ENCODE data around the gene NPIPB6. TPM values are rescaled to one million over a fixed set of nuclear protein-coding genes. Genes with fewer than 3 reads are reported as not detected.

NPIPB6 gene
- total and polyA plus RNA-seq, 2 experiments from 2014 or later = 0.32 to 0.48 TPM

DNA sequence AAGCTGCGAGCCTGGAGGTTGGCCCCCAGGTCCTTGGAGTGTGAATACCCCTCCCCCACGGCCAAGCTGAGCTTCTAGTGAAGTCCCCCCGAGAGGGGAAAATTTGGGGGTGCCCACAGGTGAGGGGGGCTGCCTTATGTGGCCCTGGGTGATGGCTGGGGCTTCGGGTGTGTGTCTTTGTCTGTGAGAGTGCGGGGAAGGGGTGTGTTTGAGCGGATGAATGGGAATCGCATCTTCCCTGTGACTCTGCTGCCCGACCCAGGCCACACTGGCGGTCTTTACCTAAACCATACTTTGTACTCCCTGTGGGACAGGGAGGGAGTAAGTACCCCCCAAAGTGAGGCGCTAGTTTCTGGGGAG is 69.7 kb downstream of the NPIPB6 start:
- Histone ChIP-seq H3K4me1 (ENCODE audit: insufficient read depth) (no peaks in the 10 kb centered on the region), H4K20me1 (ENCODE audit: insufficient read depth) (no peaks in the 10 kb centered on the region), H3K4me2 (ENCODE audit: unreplicated experiment) (no peak overlapping the region), H3K79me2 (ENCODE audit: insufficient read depth) (no peaks in the 10 kb centered on the region), H3K9me2 (ENCODE audit: insufficient read depth) (no peaks in the 10 kb centered on the region), H3K27ac (no peak overlapping the region), H2AFZ (no peak overlapping the region), H3K9me3 (ENCODE audit: low read depth) (no peaks in the 10 kb centered on the region), H3K4me3 (no peak overlapping the region), H3K27me3 (replicated peaks; ENCODE audit: insufficient read depth) (peaks cover 53% of the 10 kb centered on the region), H3F3A (ENCODE audit: insufficient read depth) (no peaks in the 10 kb centered on the region), H3K36me3 (ENCODE audit: low read depth) (no peaks in the 10 kb centered on the region), H3K9ac (no peak overlapping the region)
- in situ Hi-C loops (cut with MboI) = no loop called here
- 33 to 45% methylated on average over 6 to 10 of the region's 10 CpGs for WGBS, 2 experiments (ENCODE audit: low coverage in 1 of 2, low lambda C conversion rate in 2 of 2, missing lambda C conversion rate in 2 of 2)
- no peak for DNase-seq
- TF ChIP-seq EZH2phosphoT487 (IDR thresholded peaks at IDR 0.05; ENCODE audit: insufficient read depth, low read depth) = no peak

GRCh38 chr16:28292731-28293600 is 70.3 kb downstream of the NPIPB6 start:
- H3K9ac ChIP-seq = no peak overlapping the region
- H2AFZ ChIP-seq = 0 out of 2 replicates have a peak overlapping the region, but pooled peaks have one; percentile 38
- peaks cover 57% of the 10 kb centered on the region for H3K27me3 ChIP-seq (replicated peaks; ENCODE audit: insufficient read depth)
- H3K4me3 ChIP-seq = peak overlapping the region; percentile 45; the same call in 1 of the 2 replicates
- no peaks in the 10 kb centered on the region for H3F3A ChIP-seq (ENCODE audit: insufficient read depth)
- H3K36me3 ChIP-seq (ENCODE audit: low read depth) = no peaks in the 10 kb centered on the region
- in situ Hi-C loops (cut with MboI) = no loop called here
- no peaks in the 10 kb centered on the region for H3K9me2 ChIP-seq (ENCODE audit: insufficient read depth)
- 1 to 2% methylated on average over 20 to 43 of the region's 60 CpGs for WGBS, 2 experiments (ENCODE audit: low coverage in 1 of 2, low lambda C conversion rate in 2 of 2, missing lambda C conversion rate in 2 of 2)
- H3K27ac ChIP-seq = no peak overlapping the region
- TF ChIP-seq EZH2 (IDR thresholded peaks at IDR 0.05; ENCODE audit: insufficient read depth, poor library complexity, severe bottlenecking) (peak; percentile 61), EZH2phosphoT487 (IDR thresholded peaks at IDR 0.05; ENCODE audit: insufficient read depth, low read depth) (no peak)
- peak overlapping the region; percentile 35 for H3K4me2 ChIP-seq (ENCODE audit: unreplicated experiment)
- no peaks in the 10 kb centered on the region for H4K20me1 ChIP-seq (ENCODE audit: insufficient read depth)
- no peak for DNase-seq
- no peaks in the 10 kb centered on the region for H3K4me1 ChIP-seq (ENCODE audit: insufficient read depth)
- H3K9me3 ChIP-seq (ENCODE audit: low read depth) = no peaks in the 10 kb centered on the region
- no peaks in the 10 kb centered on the region for H3K79me2 ChIP-seq (ENCODE audit: insufficient read depth)

Small RNA genes within 50 kb of the gene (microRNA-seq; reads per million reads assigned to microRNA genes)
- gene MIR6862-1 (ENCODE audit: borderline number of aligned reads) = not detected

Small RNA genes within 50 kb of the gene (small RNA-seq; reads per million reads assigned to genes)
- not detected for gene AC138904.2 (ENCODE audit: low read depth, low replicate concordance)
- not detected for gene MIR6862-1 (ENCODE audit: low read depth, low replicate concordance)

Other genes with a start within 250 kb of the NPIPB6 start
- 118 and 163 TPM in 2 replicates for gene XPO6, start 151.5 kb downstream of the NPIPB6 start, total RNA-seq (2014; rRNA removed; shearing (Covaris generic))
- 42.9 and 50.7 TPM in 2 replicates for gene XPO6, start 151.5 kb downstream of the NPIPB6 start, polyA plus RNA-seq (2016; fragmentation: Nextera tagmentation; extraction: Ambion mirVana)
- gene SBK1, start 71.0 kb downstream of the NPIPB6 start, total RNA-seq (2014; rRNA removed; shearing (Covaris generic)) = not detected in 2 replicates
- not detected in 2 replicates for gene SBK1, start 71.0 kb downstream of the NPIPB6 start, polyA plus RNA-seq (2016; fragmentation: Nextera tagmentation; extraction: Ambion mirVana)
- 58.7 and 85.1 TPM in 2 replicates for gene EIF3CL, start 40.3 kb upstream of the NPIPB6 start, total RNA-seq (2014; rRNA removed; shearing (Covaris generic))
- 1.4 and 1.5 TPM in 2 replicates for gene EIF3CL, start 40.3 kb upstream of the NPIPB6 start, polyA plus RNA-seq (2016; fragmentation: Nextera tagmentation; extraction: Ambion mirVana)
- not detected in 2 replicates for gene NPIPB7, start 108.8 kb upstream of the NPIPB6 start, total RNA-seq (2014; rRNA removed; shearing (Covaris generic))
- not detected in 2 replicates for gene NPIPB7, start 108.8 kb upstream of the NPIPB6 start, polyA plus RNA-seq (2016; fragmentation: Nextera tagmentation; extraction: Ambion mirVana)
- 10.4 and 15.8 TPM in 2 replicates for gene CLN3, start 128.6 kb upstream of the NPIPB6 start, total RNA-seq (2014; rRNA removed; shearing (Covaris generic))
- gene CLN3, start 128.6 kb upstream of the NPIPB6 start, polyA plus RNA-seq (2016; fragmentation: Nextera tagmentation; extraction: Ambion mirVana) = 21.1 and 21.3 TPM in 2 replicates
- not detected in 2 replicates for gene APOBR, start 131.1 kb upstream of the NPIPB6 start, total RNA-seq (2014; rRNA removed; shearing (Covaris generic))
- not detected in 2 replicates for gene APOBR, start 131.1 kb upstream of the NPIPB6 start, polyA plus RNA-seq (2016; fragmentation: Nextera tagmentation; extraction: Ambion mirVana)
- gene IL27, start 143.3 kb upstream of the NPIPB6 start, total RNA-seq (2014; rRNA removed; shearing (Covaris generic)) = not detected in 2 replicates
- not detected in 2 replicates for gene IL27, start 143.3 kb upstream of the NPIPB6 start, polyA plus RNA-seq (2016; fragmentation: Nextera tagmentation; extraction: Ambion mirVana)
- gene NUPR1, start 175.5 kb upstream of the NPIPB6 start, total RNA-seq (2014; rRNA removed; shearing (Covaris generic)) = 22.3 and 54.8 TPM in 2 replicates
- gene NUPR1, start 175.5 kb upstream of the NPIPB6 start, polyA plus RNA-seq (2016; fragmentation: Nextera tagmentation; extraction: Ambion mirVana) = 321 and 334 TPM in 2 replicates
- gene SGF29, start 190.4 kb upstream of the NPIPB6 start, total RNA-seq (2014; rRNA removed; shearing (Covaris generic)) = 5.7 and 6.3 TPM in 2 replicates
- 8.9 and 9.9 TPM in 2 replicates for gene SGF29, start 190.4 kb upstream of the NPIPB6 start, polyA plus RNA-seq (2016; fragmentation: Nextera tagmentation; extraction: Ambion mirVana)
- not detected in 2 replicates for gene SULT1A2, start 233.5 kb upstream of the NPIPB6 start, total RNA-seq (2014; rRNA removed; shearing (Covaris generic))
- gene SULT1A2, start 233.5 kb upstream of the NPIPB6 start, polyA plus RNA-seq (2016; fragmentation: Nextera tagmentation; extraction: Ambion mirVana) = not detected in 2 replicates
- not detected in 2 replicates for gene SULT1A1, start 246.5 kb upstream of the NPIPB6 start, total RNA-seq (2014; rRNA removed; shearing (Covaris generic))
- gene SULT1A1, start 246.5 kb upstream of the NPIPB6 start, polyA plus RNA-seq (2016; fragmentation: Nextera tagmentation; extraction: Ambion mirVana) = not detected in 2 replicates

All from GM23248 (cell line).